Right forelimb (tissue), 1 donor: ENCODE data around the gene KCNIP3.

ENCODE experiments used
- DNase-seq: peaks from one replicate; pipeline ENCODE4 v3.0.0-alpha.2; 2018

KCNIP3 gene

GRCh38 chr2:95314964-95315611, 17.9 kb downstream of the KCNIP3 start:
- DNase-seq = no peak

GRCh38 chr2:95315801-95316411, 18.8 kb downstream of the KCNIP3 start:
- DNase-seq = no peak

- no peak for DNase-seq
Measured at GRCh38 chr2:95316466-95317122, 19.4 kb downstream of the KCNIP3 start.

- no peak for DNase-seq
Measured at GRCh38 chr2:95317123-95317500, 20.0 kb downstream of the KCNIP3 start.

- no peak for DNase-seq
Measured at GRCh38 chr2:95317665-95318425, 20.7 kb downstream of the KCNIP3 start.

GRCh38 chr2:95318431-95319220, 21.5 kb downstream of the KCNIP3 start:
- no peak for DNase-seq

- no peak for DNase-seq
Measured at GRCh38 chr2:95319481-95320343, 22.6 kb downstream of the KCNIP3 start.

- no peak for DNase-seq
Measured at GRCh38 chr2:95320344-95320712, 23.2 kb downstream of the KCNIP3 start.

GRCh38 chr2:95320986-95321767, 24.0 kb downstream of the KCNIP3 start:
- DNase-seq = no peak

- no peak for DNase-seq
Measured at GRCh38 chr2:95323347-95324155, 26.4 kb downstream of the KCNIP3 start.

- DNase-seq = no peak
Measured at GRCh38 chr2:95325026-95325425, 27.9 kb downstream of the KCNIP3 start.

GRCh38 chr2:95325590-95326432, 28.7 kb downstream of the KCNIP3 start:
- DNase-seq = no peak

GRCh38 chr2:95326433-95327140, 29.4 kb downstream of the KCNIP3 start:
- no peak for DNase-seq

GRCh38 chr2:95327861-95328260, 30.7 kb downstream of the KCNIP3 start:
- DNase-seq = no peak

GRCh38 chr2:95328358-95329125, 31.4 kb downstream of the KCNIP3 start:
- no peak for DNase-seq

GRCh38 chr2:95329401-95329800, 32.3 kb downstream of the KCNIP3 start:
- DNase-seq = no peak
